Ishikawa (cell line): ENCODE results near the gene MAP6.

Source experiments
- CEBPB ChIP-seq: IDR thresholded peaks from 2 replicates; pipeline ENCODE4 v1.6.1; 2012
- CREB1 ChIP-seq: IDR thresholded peaks from 2 replicates; pipeline ENCODE4 v1.6.1; 2012; ENCODE audit warnings: low read depth
- EGR1 ChIP-seq: IDR thresholded peaks from 2 replicates; pipeline ENCODE4 v1.6.1; 2012
- EP300 ChIP-seq: IDR thresholded peaks from 2 replicates; pipeline ENCODE4 v1.6.1; 2012; ENCODE audit warnings: borderline replicate concordance
- FOXM1 ChIP-seq: IDR thresholded peaks from 2 replicates; pipeline ENCODE4 v1.6.1; 2012; ENCODE audit warnings: low read depth, borderline replicate concordance
- NFIC ChIP-seq: IDR thresholded peaks from 2 replicates; pipeline ENCODE4 v1.6.1; 2012
- RAD21 ChIP-seq: IDR thresholded peaks from 2 replicates; pipeline ENCODE4 v1.6.1; 2012; ENCODE audit warnings: low read depth
- TAF1 ChIP-seq: IDR thresholded peaks from 2 replicates; pipeline ENCODE4 v1.6.1; 2012; ENCODE audit warnings: low read depth, mild to moderate bottlenecking
- TCF12 ChIP-seq: IDR thresholded peaks from 2 replicates; pipeline ENCODE4 v1.6.1; 2012; ENCODE audit warnings: low read depth
- TEAD4 ChIP-seq: IDR thresholded peaks from 2 replicates; pipeline ENCODE4 v1.6.1; 2012
- YY1 ChIP-seq: IDR thresholded peaks from 2 replicates; pipeline ENCODE4 v1.6.1; 2012; ENCODE audit warnings: low read depth
- ZBTB7A ChIP-seq: IDR thresholded peaks from 2 replicates; pipeline ENCODE4 v1.6.1; 2012; ENCODE audit warnings: low read depth
- TF ChIP-seq, protein P1 (sequence below): IDR thresholded peaks from 2 replicates; pipeline ENCODE4 v1.6.1; 2012
- TF ChIP-seq, protein P2 (sequence below): IDR thresholded peaks from 2 replicates; pipeline ENCODE4 v1.6.1; 2012; ENCODE audit warnings: low read depth, mild to moderate bottlenecking
- TF ChIP-seq, protein P3 (sequence below): IDR thresholded peaks from 2 replicates; pipeline ENCODE4 v1.6.1; 2012

MAP6 gene

DNA sequence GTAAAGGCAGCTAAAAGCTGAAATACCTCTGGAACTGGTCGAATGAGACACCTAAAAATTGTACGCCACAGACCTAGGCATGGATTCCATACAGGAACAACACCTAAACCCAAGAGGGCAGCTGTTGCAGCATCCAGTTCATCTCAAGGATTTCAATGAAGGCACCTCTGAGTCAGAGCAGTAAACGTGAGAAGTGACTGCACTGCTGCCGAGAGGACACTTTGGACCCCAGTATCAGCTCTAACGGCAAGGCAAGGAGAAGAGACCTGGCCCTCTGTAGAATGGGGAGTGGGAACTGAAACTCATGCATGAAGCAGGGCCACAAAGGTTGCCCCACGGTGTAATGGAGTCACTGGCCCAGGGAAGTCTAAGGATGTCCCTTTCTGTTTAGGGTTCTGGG lies 23.9 kb downstream of the MAP6 start:
- TF ChIP-seq EP300 (no peak), YY1 (no peak), EGR1 (no peak), CEBPB (no peak), TCF12 (no peak), CREB1 (no peak)

DNA sequence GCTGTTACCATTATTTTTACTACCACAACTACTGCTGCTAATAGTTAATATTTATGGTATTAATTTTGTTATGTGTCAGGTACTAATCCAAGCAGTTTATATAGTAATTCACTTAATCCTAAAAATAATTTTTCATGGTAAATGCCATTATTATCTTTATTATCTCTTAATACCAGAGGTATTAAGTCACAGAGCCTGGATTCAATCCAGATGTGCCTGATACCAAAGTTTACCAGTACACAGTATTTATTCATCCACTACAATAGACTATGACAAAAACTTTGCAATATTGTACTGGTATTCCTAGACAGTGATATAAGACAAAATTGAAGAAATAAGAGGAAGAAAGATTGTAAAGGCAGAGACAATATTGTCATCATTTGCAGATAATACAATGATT lies 24.5 kb downstream of the MAP6 start:
- TF ChIP-seq, protein P1, sequence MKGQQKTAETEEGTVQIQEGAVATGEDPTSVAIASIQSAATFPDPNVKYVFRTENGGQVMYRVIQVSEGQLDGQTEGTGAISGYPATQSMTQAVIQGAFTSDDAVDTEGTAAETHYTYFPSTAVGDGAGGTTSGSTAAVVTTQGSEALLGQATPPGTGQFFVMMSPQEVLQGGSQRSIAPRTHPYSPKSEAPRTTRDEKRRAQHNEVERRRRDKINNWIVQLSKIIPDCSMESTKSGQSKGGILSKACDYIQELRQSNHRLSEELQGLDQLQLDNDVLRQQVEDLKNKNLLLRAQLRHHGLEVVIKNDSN, result no peak
- no peak for TF ChIP-seq TCF12
- TF ChIP-seq YY1, result no peak
- no peak for TF ChIP-seq TAF1
- TF ChIP-seq FOXM1, result no peak
- no peak for TF ChIP-seq CREB1
- TF ChIP-seq, protein P2, sequence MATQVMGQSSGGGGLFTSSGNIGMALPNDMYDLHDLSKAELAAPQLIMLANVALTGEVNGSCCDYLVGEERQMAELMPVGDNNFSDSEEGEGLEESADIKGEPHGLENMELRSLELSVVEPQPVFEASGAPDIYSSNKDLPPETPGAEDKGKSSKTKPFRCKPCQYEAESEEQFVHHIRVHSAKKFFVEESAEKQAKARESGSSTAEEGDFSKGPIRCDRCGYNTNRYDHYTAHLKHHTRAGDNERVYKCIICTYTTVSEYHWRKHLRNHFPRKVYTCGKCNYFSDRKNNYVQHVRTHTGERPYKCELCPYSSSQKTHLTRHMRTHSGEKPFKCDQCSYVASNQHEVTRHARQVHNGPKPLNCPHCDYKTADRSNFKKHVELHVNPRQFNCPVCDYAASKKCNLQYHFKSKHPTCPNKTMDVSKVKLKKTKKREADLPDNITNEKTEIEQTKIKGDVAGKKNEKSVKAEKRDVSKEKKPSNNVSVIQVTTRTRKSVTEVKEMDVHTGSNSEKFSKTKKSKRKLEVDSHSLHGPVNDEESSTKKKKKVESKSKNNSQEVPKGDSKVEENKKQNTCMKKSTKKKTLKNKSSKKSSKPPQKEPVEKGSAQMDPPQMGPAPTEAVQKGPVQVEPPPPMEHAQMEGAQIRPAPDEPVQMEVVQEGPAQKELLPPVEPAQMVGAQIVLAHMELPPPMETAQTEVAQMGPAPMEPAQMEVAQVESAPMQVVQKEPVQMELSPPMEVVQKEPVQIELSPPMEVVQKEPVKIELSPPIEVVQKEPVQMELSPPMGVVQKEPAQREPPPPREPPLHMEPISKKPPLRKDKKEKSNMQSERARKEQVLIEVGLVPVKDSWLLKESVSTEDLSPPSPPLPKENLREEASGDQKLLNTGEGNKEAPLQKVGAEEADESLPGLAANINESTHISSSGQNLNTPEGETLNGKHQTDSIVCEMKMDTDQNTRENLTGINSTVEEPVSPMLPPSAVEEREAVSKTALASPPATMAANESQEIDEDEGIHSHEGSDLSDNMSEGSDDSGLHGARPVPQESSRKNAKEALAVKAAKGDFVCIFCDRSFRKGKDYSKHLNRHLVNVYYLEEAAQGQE, result no peak
- no peak for TF ChIP-seq CEBPB
- TF ChIP-seq, protein P3, sequence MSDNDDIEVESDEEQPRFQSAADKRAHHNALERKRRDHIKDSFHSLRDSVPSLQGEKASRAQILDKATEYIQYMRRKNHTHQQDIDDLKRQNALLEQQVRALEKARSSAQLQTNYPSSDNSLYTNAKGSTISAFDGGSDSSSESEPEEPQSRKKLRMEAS, result no peak
- TF ChIP-seq ZBTB7A, result no peak
- no peak for TF ChIP-seq TEAD4
- TF ChIP-seq RAD21, result no peak
- TF ChIP-seq NFIC, result no peak
- TF ChIP-seq EGR1, result no peak
- TF ChIP-seq EP300, result no peak

DNA sequence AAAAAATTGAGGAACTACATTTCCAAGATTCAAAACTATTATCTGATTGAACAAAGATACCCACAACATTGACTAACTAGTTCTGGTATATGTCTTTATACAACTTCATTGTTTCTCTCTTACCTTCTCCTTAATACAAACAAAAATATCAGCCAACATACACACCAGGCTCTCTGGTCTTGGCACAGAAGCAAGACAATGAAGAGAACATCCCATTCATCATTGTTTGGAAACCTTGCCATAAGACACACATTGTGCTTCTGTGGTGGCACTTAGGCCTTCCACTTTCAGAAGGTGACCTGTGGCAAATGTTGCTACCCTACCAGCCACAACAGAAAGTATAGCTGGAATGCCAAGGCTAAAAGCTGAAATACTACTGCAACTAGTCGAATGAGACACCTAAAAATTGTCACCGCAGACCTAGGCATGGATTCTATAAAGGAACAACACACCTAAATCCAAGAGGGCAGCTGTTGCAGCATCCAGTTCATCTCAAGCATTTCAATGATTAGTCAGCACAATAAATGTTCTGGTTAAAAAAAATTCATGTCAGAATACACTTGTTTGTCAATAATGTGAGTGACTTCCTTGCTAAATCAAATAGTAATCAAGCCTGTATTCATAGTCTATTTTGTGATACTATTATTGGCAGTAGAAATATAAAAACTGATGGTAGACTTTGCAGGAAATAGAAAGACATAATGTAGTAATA lies 26.3 kb downstream of the MAP6 start:
- TF ChIP-seq TEAD4, result no peak
- no peak for TF ChIP-seq YY1
- no peak for TF ChIP-seq FOXM1
- TF ChIP-seq NFIC, result no peak
- TF ChIP-seq, protein P1, result no peak
- no peak for TF ChIP-seq ZBTB7A
- no peak for TF ChIP-seq EP300
- TF ChIP-seq RAD21, result no peak

DNA sequence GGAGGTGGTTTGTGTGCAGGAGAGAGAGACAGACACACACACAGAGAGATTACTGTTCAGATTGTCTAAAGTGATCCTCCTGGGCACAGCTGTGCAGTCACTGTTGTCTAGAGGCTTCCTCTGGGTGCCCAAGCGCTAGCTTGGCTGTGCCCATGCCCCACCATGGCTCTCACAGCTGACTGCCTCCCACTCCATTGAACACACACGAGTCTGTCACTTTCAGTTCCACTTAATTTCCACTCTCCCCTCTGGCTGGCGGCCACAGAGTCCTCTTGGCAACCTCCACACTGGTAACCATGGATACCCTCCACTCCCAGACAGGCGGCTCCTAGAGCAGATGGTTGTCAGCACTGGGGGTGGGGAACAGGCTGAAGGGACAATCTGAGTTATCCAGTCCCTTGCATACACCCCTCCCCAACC lies 29.1 kb downstream of the MAP6 start:
- 0 out of 2 replicates have a peak, but pooled peaks have one; percentile 22 for TF ChIP-seq NFIC
- no peak for TF ChIP-seq EP300

DNA sequence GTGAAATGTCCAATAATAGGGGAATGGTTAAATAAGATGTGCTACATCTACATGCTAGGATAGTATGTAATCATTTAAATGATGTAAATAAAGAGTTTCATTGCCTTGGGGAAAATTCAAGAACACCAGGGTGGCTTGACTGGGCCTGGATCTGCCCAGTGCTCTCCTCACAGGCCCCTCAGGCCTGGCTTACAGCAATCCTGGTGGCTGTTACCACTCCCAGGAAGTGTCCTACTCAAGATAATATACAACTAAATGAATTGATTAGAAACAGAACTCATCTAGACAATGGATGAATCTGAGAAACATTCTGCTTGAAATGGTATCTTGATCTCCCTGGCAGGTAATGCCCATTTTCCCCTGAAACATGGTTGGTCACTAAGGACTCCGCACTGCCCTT lies 30.8 kb downstream of the MAP6 start:
- TF ChIP-seq, protein P1, result no peak
- TF ChIP-seq TCF12, result no peak
- no peak for TF ChIP-seq TEAD4
- TF ChIP-seq, protein P3, result no peak
- no peak for TF ChIP-seq EGR1
- no peak for TF ChIP-seq CREB1
- TF ChIP-seq FOXM1, result no peak
- no peak for TF ChIP-seq YY1

DNA sequence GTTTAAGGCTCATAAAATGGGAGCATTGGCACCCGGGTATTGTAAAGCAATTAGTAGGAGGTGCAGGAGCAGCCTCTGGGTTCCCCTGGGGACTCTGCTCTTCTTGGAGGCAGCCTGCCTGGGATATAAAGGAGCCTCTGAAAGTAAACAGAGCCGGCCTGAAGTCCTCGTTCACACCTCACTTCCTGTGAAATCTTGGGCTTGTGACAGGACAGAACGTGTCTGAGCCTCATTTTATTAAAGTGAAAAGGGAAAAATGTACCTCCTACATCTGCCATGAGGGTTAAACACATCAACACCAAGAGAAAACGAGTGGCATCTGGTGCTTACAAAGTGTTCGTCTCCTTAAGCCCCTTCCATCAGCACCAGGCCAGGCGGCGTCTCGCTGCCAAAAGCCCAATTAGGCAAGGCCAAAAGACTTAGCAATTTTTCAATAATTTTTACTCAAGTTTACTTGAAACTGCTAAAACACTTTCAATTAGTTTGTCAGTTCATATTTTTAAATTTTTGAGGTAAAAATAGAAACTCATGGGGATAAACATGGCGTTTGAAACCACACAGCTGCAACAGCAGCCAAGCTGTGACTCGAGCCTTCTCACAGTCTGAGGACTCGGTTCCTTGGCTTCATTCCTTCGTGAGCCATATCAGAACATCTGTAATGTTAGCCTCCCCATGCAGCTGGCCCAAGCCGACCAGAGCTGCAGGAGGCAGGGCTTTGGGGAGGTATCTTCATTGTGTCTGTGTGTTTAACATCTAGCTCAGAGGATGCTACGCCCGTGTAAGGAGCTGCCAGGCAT lies 33.6 kb downstream of the MAP6 start:
- no peak for TF ChIP-seq TCF12
- no peak for TF ChIP-seq ZBTB7A
- TF ChIP-seq, protein P1, result no peak
- no peak for TF ChIP-seq TEAD4
- no peak for TF ChIP-seq EP300
- no peak for TF ChIP-seq EGR1
- TF ChIP-seq, protein P2, result no peak
- TF ChIP-seq TAF1, result no peak
- no peak for TF ChIP-seq CREB1
- TF ChIP-seq NFIC, result no peak
- TF ChIP-seq FOXM1, result no peak
- TF ChIP-seq, protein P3, result no peak
- TF ChIP-seq RAD21, result no peak
- TF ChIP-seq YY1, result no peak
- no peak for TF ChIP-seq CEBPB
